A549 (cell line): Measurements from ENCODE around the gene ZNF385B. TPM values are rescaled to one million over a fixed set of nuclear protein-coding genes. Genes with fewer than 3 reads are reported as not detected.

Source experiments
- ATAC-seq, 2 experiments: fragments of 200-7000 bp in 1 of 2; fragments of >200 bp in 1 of 2; cut with Nextera tagmentation in 1 of 2; cut with Tn5 transposase in 1 of 2; 3 replicates each; pipeline versions ENCODE4 v1.8.0 to v1.9.1; 2018 to 2020; ENCODE audit warnings: mild to moderate bottlenecking in 1 of 2, moderate library complexity in 1 of 2
- CTCF ChIA-PET: fragments of 300-600 bp; sonication (Branson Sonifier 250); formaldehyde crosslinking; extraction: SDS; loops from one replicate; lab custom pipeline; 2021; ENCODE audit warnings: antibody characterized with exemption, inconsistent platforms; lab: Yijun Ruan, JAX
- POLR2A ChIA-PET: fragments of 350-600 bp; formaldehyde crosslinking; extraction: SDS; loops from one replicate; lab custom pipeline; 2021; ENCODE audit warnings: antibody characterized with exemption, inconsistent platforms; lab: Yijun Ruan, JAX
- DNase-seq, 2 experiments: peaks; one replicate each; pipeline versions ENCODE4 v3.0.0 to v3.0.0-alpha.2; 2011 to 2016; ENCODE audit warnings: low read depth in 1 of 2, low spot score in 1 of 2
- FAIRE-seq: peaks from 2 replicates; lab custom pipeline; 2011; peaks lifted over from hg19 to GRCh38; lab: Jason Lieb, UNC
- H3K27ac ChIP-seq, 2 experiments: fragments of >200 bp; sonication (Bioruptor Twin); formaldehyde crosslinking; 3 replicates each; pipeline ENCODE4 v1.5.1; 2016 to 2017
- H3K4me1 ChIP-seq: fragments of >200 bp; sonication (Bioruptor Twin); formaldehyde crosslinking; 3 replicates; pipeline ENCODE4 v1.6.1; 2016
- H3K4me2 ChIP-seq: fragments of >200 bp; sonication (Bioruptor Twin); formaldehyde crosslinking; 3 replicates; pipeline ENCODE4 v1.6.1; 2016
- H3K4me3 ChIP-seq: fragments of >200 bp; sonication (Bioruptor Twin); formaldehyde crosslinking; 3 replicates; pipeline ENCODE4 v1.5.1; 2016
- H3K9me3 ChIP-seq: fragments of >200 bp; sonication (Bioruptor Twin); formaldehyde crosslinking; 3 replicates; pipeline ENCODE4 v1.6.1; 2016
- CBX2 ChIP-seq: fragments of 200-600 bp; sonication (generic); IDR thresholded peaks from 2 replicates; pipeline ENCODE4 v1.6.1; 2016; ENCODE audit warnings: low read depth, mild to moderate bottlenecking, borderline replicate concordance
- CBX8 ChIP-seq: fragments of 200-600 bp; sonication (generic); IDR thresholded peaks from 2 replicates; pipeline ENCODE4 v1.6.1; 2016
- CEBPB ChIP-seq, 2 experiments: fragments of >200 bp in 1 of 2; sonication (Bioruptor Twin) in 1 of 2; formaldehyde crosslinking in 1 of 2; IDR thresholded peaks; 2 replicates each; pipeline ENCODE4 v1.6.1; 2012 to 2016
- CHD2 ChIP-seq: fragments of 150-350 bp; IDR thresholded peaks from 2 replicates; pipeline ENCODE4 v1.6.1; 2014; ENCODE audit warnings: low read length; ENCODE audit not compliant: partially characterized antibody
- CHD4 ChIP-seq: fragments of 200-600 bp; sonication (generic); IDR thresholded peaks from 2 replicates; pipeline ENCODE4 v1.6.1; 2016; ENCODE audit warnings: antibody characterized with exemption, mild to moderate bottlenecking, borderline replicate concordance
- CTCF ChIP-seq: fragments of >200 bp; sonication (Bioruptor Twin); formaldehyde crosslinking; IDR thresholded peaks from 3 replicates; pipeline ENCODE4 v1.5.1; 2016
- E2F6 ChIP-seq: IDR thresholded peaks from 2 replicates; pipeline ENCODE4 v1.6.1; 2012; ENCODE audit warnings: low read depth, borderline replicate concordance
- EHMT2 ChIP-seq: fragments of 200-600 bp; sonication (generic); IDR thresholded peaks from 2 replicates; pipeline ENCODE4 v1.6.1; 2016; ENCODE audit warnings: antibody characterized with exemption, low read depth, mild to moderate bottlenecking, moderate library complexity
- EP300 ChIP-seq, 2 experiments: fragments of >200 bp; sonication (Bioruptor Twin); formaldehyde crosslinking; IDR thresholded peaks; 2 replicates in 1 of 2; 3 replicates in 1 of 2; pipeline ENCODE4 v1.6.1; 2016 to 2017
- FOSB ChIP-seq: fragments of 250-450 bp; sonication (Bioruptor Pico); IDR thresholded peaks from 2 replicates; pipeline ENCODE4 v1.5.0; 2020; ENCODE audit warnings: mild to moderate bottlenecking, moderate library complexity
- FOSL2 ChIP-seq, 2 experiments: fragments of 450-650 bp in 1 of 2; fragments of >200 bp in 1 of 2; sonication (Bioruptor Twin) in 1 of 2; formaldehyde crosslinking; IDR thresholded peaks; 2 replicates each; pipeline versions ENCODE4 v1.5.0 to v1.6.1; 2016 to 2020; ENCODE audit warnings: mild to moderate bottlenecking in 1 of 2, moderate library complexity in 1 of 2
- GATA3 ChIP-seq: IDR thresholded peaks from 2 replicates; pipeline ENCODE4 v1.6.1; 2012; ENCODE audit warnings: borderline replicate concordance
- HDAC2 ChIP-seq: fragments of 200-600 bp; sonication (generic); IDR thresholded peaks from 2 replicates; pipeline ENCODE4 v1.6.1; 2016
- HEYL ChIP-seq: fragments of 250-450 bp; sonication (Bioruptor Pico); IDR thresholded peaks from 2 replicates; pipeline ENCODE4 v1.8.0; 2021; ENCODE audit warnings: mild to moderate bottlenecking, moderate library complexity
- HMGXB4 ChIP-seq: fragments of 250-450 bp; sonication (Bioruptor Pico); IDR thresholded peaks from 2 replicates; pipeline ENCODE4 v1.5.0; 2021; ENCODE audit warnings: mild to moderate bottlenecking, moderate library complexity, borderline replicate concordance
- HOXA7 ChIP-seq: fragments of 250-450 bp; sonication (Bioruptor Pico); IDR thresholded peaks from 2 replicates; pipeline ENCODE4 v1.5.0; 2020; ENCODE audit warnings: mild to moderate bottlenecking, moderate library complexity
- JUNB ChIP-seq: fragments of >200 bp; sonication (Bioruptor Twin); formaldehyde crosslinking; IDR thresholded peaks from 2 replicates; pipeline ENCODE4 v1.6.1; 2016
- KDM1A ChIP-seq: fragments of 200-600 bp; sonication (generic); IDR thresholded peaks from 2 replicates; pipeline ENCODE4 v1.6.1; 2016; ENCODE audit warnings: low read depth, mild to moderate bottlenecking
- MYC ChIP-seq: IDR thresholded peaks from 2 replicates; pipeline ENCODE4 v1.6.1; 2012; ENCODE audit warnings: mild to moderate bottlenecking, inconsistent platforms, low read length, improper control_type of control experiment, borderline replicate concordance
- NFE2L2 ChIP-seq: fragments of 150-350 bp; conservative IDR thresholded peaks from 2 replicates; pipeline ENCODE4 v1.6.1; 2014; ENCODE audit warnings: low read length
- NPAS2 ChIP-seq: fragments of 250-450 bp; sonication (Bioruptor Pico); IDR thresholded peaks from 2 replicates; pipeline ENCODE4 v1.8.0; 2022; ENCODE audit warnings: mild to moderate bottlenecking, moderate library complexity, borderline replicate concordance
- POLR2A ChIP-seq: IDR thresholded peaks from 2 replicates; pipeline ENCODE4 v1.6.1; 2012; ENCODE audit warnings: mild to moderate bottlenecking, low read length
- POLR2AphosphoS2 ChIP-seq: conservative IDR thresholded peaks from 2 replicates; pipeline ENCODE4 v1.6.1; 2012; ENCODE audit warnings: low read length, improper control_type of control experiment, inconsistent platforms
- RFX5 ChIP-seq: fragments of 450-650 bp; IDR thresholded peaks from 2 replicates; pipeline ENCODE4 v1.7.1; 2014; ENCODE audit warnings: antibody characterized with exemption, mild to moderate bottlenecking, moderate library complexity
- RNF2 ChIP-seq: fragments of 200-600 bp; sonication (generic); IDR thresholded peaks from 2 replicates; pipeline ENCODE4 v1.6.1; 2016; ENCODE audit warnings: low read depth, mild to moderate bottlenecking, antibody characterized with exemption, moderate library complexity, borderline replicate concordance
- SMC3 ChIP-seq: fragments of >200 bp; sonication (Bioruptor Twin); formaldehyde crosslinking; IDR thresholded peaks from 3 replicates; pipeline ENCODE4 v1.6.1; 2018; ENCODE audit warnings: inconsistent platforms
- SREBF2 ChIP-seq: fragments of 450-650 bp; IDR thresholded peaks from 2 replicates; pipeline ENCODE4 v1.6.1; 2014; ENCODE audit warnings: mild to moderate bottlenecking, moderate library complexity
- ZC3H11A ChIP-seq: fragments of 450-650 bp; IDR thresholded peaks from 2 replicates; pipeline ENCODE4 v1.6.1; 2014; ENCODE audit warnings: antibody characterized with exemption, mild to moderate bottlenecking
- ZFP36 ChIP-seq: fragments of 450-650 bp; IDR thresholded peaks from 2 replicates; pipeline ENCODE4 v1.6.1; 2014; ENCODE audit warnings: borderline replicate concordance; ENCODE audit not compliant: partially characterized antibody
- ZSCAN20 ChIP-seq: fragments of 250-450 bp; sonication (Bioruptor Pico); IDR thresholded peaks from 2 replicates; pipeline ENCODE4 v1.8.0; 2022; ENCODE audit warnings: mild to moderate bottlenecking, moderate library complexity
- WGBS: methylation state at CpG from one replicate; pipeline ENCODE4 v1.1.6; 2017; ENCODE audit errors: missing lambda C conversion rate; 5-methylcytosine and 5-hydroxymethylcytosine counted together
- polyA plus RNA-seq, 4 experiments: library from polyadenylated mRNA; depleted of rRNA in 3 of 4; stranded (reverse); fragments of >200 nt; fragmentation: RNase III in 1 of 4; extraction: RNeasy Plus Mini Kit Qiagen cat#74134 plus additional on column Dnase treatment in 1 of 4; gene quantifications; 2 replicates in 3 of 4; 3 replicates in 1 of 4; pipeline ENCODE4 v1.2.3, GENCODE V29; 2011 to 2017
- TF ChIP-seq, protein P1 (sequence below): IDR thresholded peaks from 2 replicates; pipeline ENCODE4 v1.6.1; 2012
- TF ChIP-seq, protein P2 (sequence below): fragments of 450-650 bp; IDR thresholded peaks from 2 replicates; pipeline ENCODE4 v1.6.1; 2014; ENCODE audit warnings: antibody characterized with exemption
- TF ChIP-seq, protein P3 (sequence below): fragments of >200 bp; sonication (Bioruptor Twin); formaldehyde crosslinking; IDR thresholded peaks from 3 replicates; pipeline ENCODE4 v1.6.1; 2016

ZNF385B gene
- polyA plus RNA-seq, 2 of the 4 experiments (the other 2 are of a cell fraction) = not detected

- no peak overlapping the region for H3K27ac ChIP-seq
- no peak for ATAC-seq
- no peak for DNase-seq
- H3K9me3 ChIP-seq = no peaks in the 10 kb centered on the region
- 25% methylated on average over 5 of the region's 5 CpGs for WGBS
- FAIRE-seq = no peak
- no peak overlapping the region for H3K4me3 ChIP-seq
- CTCF ChIA-PET = no interaction called here
- TF ChIP-seq POLR2A (no peak), HEYL (CRISPR knock-in tag) (no peak), CBX8 (no peak), GATA3 (no peak), RNF2 (no peak), FOSL2 (IDR thresholded peaks at IDR 0.05) (no peak), FOSL2 (CRISPR knock-in tag; IDR thresholded peaks at IDR 0.05) (no peak), CHD2 (no peak), HDAC2 (no peak), CHD4 (no peak), KDM1A (no peak), CEBPB (IDR thresholded peaks at IDR 0.05) (no peak), JUNB (no peak), CBX2 (no peak), NPAS2 (CRISPR knock-in tag) (no peak), EP300 (IDR thresholded peaks at IDR 0.05) (no peak), SMC3 (no peak), EHMT2 (no peak)
- TF ChIP-seq, protein P1, sequence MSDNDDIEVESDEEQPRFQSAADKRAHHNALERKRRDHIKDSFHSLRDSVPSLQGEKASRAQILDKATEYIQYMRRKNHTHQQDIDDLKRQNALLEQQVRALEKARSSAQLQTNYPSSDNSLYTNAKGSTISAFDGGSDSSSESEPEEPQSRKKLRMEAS = no peak
- TF ChIP-seq, protein P2, sequence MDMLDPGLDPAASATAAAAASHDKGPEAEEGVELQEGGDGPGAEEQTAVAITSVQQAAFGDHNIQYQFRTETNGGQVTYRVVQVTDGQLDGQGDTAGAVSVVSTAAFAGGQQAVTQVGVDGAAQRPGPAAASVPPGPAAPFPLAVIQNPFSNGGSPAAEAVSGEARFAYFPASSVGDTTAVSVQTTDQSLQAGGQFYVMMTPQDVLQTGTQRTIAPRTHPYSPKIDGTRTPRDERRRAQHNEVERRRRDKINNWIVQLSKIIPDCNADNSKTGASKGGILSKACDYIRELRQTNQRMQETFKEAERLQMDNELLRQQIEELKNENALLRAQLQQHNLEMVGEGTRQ = no peak
- POLR2A ChIA-PET = no interaction called here
- no peaks in the 10 kb centered on the region for H3K4me1 ChIP-seq
- H3K4me2 ChIP-seq = no peak overlapping the region
Measured at GRCh38 chr2:179524809-179525339, 336.5 kb downstream of the ZNF385B start.

DNA sequence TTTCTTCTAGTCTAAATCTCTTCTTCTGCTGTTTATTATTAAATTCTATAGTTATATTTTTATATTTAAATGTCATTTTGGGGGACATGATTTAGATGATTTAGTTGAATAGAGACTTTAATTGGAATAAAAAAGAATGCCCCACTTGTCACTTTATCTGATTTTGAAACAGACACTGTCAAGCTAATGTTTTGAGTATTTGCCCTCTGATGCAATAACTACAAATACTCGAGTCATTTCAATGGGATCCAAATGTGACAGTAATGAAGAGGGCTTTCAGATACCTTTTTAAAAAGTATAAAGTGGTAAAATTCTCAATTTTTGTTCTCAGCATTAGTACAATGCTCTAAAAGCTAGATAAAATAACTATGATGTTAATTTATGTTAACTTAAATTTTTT, 339.5 kb downstream of the ZNF385B start:
- POLR2A ChIA-PET = no interaction called here
- Histone ChIP-seq H3K27ac (no peak overlapping the region), H3K4me3 (no peak overlapping the region), H3K4me2 (no peak overlapping the region), H3K9me3 (no peaks in the 10 kb centered on the region), H3K4me1 (no peaks in the 10 kb centered on the region)
- ATAC-seq (no peak), DNase-seq (no peak), FAIRE-seq (no peak)
- CTCF ChIA-PET = no interaction called here
- 4% methylated on average over 1 of the region's 1 CpG for WGBS
- no peak for TF ChIP-seq SMC3
- TF ChIP-seq CBX8 = no peak
- TF ChIP-seq FOSB (CRISPR knock-in tag) = no peak
- no peak for TF ChIP-seq ZSCAN20 (CRISPR knock-in tag)
- TF ChIP-seq, protein P3, sequence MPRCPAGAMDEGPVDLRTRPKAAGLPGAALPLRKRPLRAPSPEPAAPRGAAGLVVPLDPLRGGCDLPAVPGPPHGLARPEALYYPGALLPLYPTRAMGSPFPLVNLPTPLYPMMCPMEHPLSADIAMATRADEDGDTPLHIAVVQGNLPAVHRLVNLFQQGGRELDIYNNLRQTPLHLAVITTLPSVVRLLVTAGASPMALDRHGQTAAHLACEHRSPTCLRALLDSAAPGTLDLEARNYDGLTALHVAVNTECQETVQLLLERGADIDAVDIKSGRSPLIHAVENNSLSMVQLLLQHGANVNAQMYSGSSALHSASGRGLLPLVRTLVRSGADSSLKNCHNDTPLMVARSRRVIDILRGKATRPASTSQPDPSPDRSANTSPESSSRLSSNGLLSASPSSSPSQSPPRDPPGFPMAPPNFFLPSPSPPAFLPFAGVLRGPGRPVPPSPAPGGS = no peak
- no peak for TF ChIP-seq ZC3H11A
- no peak for TF ChIP-seq RFX5
- no peak for TF ChIP-seq NPAS2 (CRISPR knock-in tag)
- no peak for TF ChIP-seq HMGXB4 (CRISPR knock-in tag)
- no peak for TF ChIP-seq NFE2L2
- TF ChIP-seq HOXA7 = no peak
- no peak for TF ChIP-seq MYC
- no peak for TF ChIP-seq EHMT2
- TF ChIP-seq, protein P2 = no peak
- no peak for TF ChIP-seq E2F6
- no peak for TF ChIP-seq SREBF2
- TF ChIP-seq POLR2AphosphoS2 = no peak
- TF ChIP-seq CTCF = no peak
- TF ChIP-seq ZFP36 = no peak
